ENCODE measurements around the gene LCOR.
A peak's percentile ranks its signal among the peaks of the same experiment; 100 is the strongest.
"Not testable (repeated sequence)": the region's sequence is repeated elsewhere in the genome, so short reads cannot be mapped to it uniquely, and the experiment has no call there.

The LCOR gene

GRCh38 chr10:97016728-97017473 lies 184.8 kb downstream of the LCOR start:
- peak; percentile 62 for DNase-seq

- no peak for DNase-seq
Observed at GRCh38 chr10:97017474-97017903, 185.4 kb downstream of the LCOR start.

- DNase-seq, result no peak
Observed at GRCh38 chr10:97018251-97019212, 186.4 kb downstream of the LCOR start.

- DNase-seq, result no peak
Observed at GRCh38 chr10:97019213-97019844, 187.2 kb downstream of the LCOR start.

- DNase-seq, result no peak
Observed at GRCh38 chr10:97020452-97021400, 188.6 kb downstream of the LCOR start.

- no peak for DNase-seq
Observed at GRCh38 chr10:97022616-97023015, 190.5 kb downstream of the LCOR start.

GRCh38 chr10:97023401-97024167 lies 191.5 kb downstream of the LCOR start:
- DNase-seq, result no peak

- no peak for DNase-seq
Observed at GRCh38 chr10:97024168-97025073, 192.3 kb downstream of the LCOR start.

- DNase-seq, result peak; percentile 75
Observed at GRCh38 chr10:97025613-97026242, 193.6 kb downstream of the LCOR start.

- no peak for DNase-seq
Observed at GRCh38 chr10:97028126-97028831, 196.2 kb downstream of the LCOR start.

GRCh38 chr10:97028832-97029178 lies 196.7 kb downstream of the LCOR start:
- no peak for DNase-seq

- DNase-seq, result no peak
Observed at GRCh38 chr10:97029271-97029670, 197.2 kb downstream of the LCOR start.

- no peak for DNase-seq
Observed at GRCh38 chr10:97030894-97031293, 198.8 kb downstream of the LCOR start.

GRCh38 chr10:97031459-97031858 lies 199.4 kb downstream of the LCOR start:
- no peak for DNase-seq

GRCh38 chr10:97032624-97033023 lies 200.5 kb downstream of the LCOR start:
- no peak for DNase-seq

- not testable (repeated sequence) for DNase-seq
Observed at GRCh38 chr10:97033841-97034240, 201.7 kb downstream of the LCOR start.

- DNase-seq, result no peak
Observed at GRCh38 chr10:97034301-97034700, 202.2 kb downstream of the LCOR start.

GRCh38 chr10:97034958-97035769 lies 203.1 kb downstream of the LCOR start:
- no peak for DNase-seq
